GM08714 (cell line): ENCODE results near the gene SUV39H2.

Experiments
- H3K4me3 ChIP-seq: fragments of 200-500 bp; sonication (Bioruptor generic); 2 replicates; pipeline ENCODE4 v1.5.1; 2014; ENCODE audit warnings: mild to moderate bottlenecking, low read length, inconsistent platforms
- ZNF274 ChIP-seq: IDR thresholded peaks from 2 replicates; pipeline ENCODE4 v1.6.1; 2012; ENCODE audit warnings: mild to moderate bottlenecking, low read depth, low read length

Gene SUV39H2, protein sequence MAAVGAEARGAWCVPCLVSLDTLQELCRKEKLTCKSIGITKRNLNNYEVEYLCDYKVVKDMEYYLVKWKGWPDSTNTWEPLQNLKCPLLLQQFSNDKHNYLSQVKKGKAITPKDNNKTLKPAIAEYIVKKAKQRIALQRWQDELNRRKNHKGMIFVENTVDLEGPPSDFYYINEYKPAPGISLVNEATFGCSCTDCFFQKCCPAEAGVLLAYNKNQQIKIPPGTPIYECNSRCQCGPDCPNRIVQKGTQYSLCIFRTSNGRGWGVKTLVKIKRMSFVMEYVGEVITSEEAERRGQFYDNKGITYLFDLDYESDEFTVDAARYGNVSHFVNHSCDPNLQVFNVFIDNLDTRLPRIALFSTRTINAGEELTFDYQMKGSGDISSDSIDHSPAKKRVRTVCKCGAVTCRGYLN

DNA sequence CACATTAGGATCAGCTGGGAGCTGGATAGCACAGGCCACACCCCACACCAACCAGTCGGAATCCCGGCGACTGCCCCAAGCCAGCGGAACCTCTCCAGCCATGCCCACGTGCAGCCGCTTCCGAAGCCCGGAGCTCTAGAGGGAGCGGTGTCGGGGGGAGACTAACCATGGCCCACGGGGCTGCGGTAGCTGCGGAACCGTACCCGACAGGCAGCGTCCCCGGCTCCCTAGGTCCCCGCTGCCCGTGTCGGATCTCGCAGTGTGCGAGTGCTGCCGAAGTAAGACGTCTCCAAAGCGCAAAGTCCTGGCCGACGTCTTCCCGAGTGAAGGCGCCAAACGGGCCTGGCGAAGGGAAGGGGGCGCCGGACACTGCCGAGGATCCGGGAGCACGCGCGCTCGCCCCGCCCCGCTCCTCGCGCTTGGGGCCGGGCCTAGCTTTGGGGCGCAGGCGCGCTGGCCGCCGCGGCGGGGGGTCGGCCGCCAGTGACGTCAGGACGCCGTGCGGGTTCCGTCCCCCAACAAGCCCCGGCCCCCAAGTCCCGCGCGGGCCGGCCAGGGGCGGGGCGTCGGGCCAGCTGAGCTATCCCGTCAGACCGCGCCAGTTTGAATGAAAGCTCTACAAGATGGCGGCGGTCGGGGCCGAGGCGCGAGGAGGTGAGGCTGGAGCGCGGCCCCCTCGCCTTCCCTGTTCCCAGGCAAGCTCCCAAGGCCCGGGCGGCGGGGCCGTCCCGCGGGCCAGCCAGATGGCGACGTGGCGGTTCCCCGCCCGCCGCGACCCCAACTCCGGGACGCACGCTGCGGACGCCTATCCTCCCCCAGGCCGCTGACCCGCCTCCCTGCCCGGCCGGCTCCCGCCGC lies at the start of gene SUV39H2:
Gene SUV39H2 (plus strand): TSS at position 601 of the 858 bp plus-strand sequence. CDS start 23 bp downstream, at position 624.
- TF ChIP-seq ZNF274, result no peak
- peak within 1 kb of the TSS; percentile 80 for H3K4me3 ChIP-seq

DNA sequence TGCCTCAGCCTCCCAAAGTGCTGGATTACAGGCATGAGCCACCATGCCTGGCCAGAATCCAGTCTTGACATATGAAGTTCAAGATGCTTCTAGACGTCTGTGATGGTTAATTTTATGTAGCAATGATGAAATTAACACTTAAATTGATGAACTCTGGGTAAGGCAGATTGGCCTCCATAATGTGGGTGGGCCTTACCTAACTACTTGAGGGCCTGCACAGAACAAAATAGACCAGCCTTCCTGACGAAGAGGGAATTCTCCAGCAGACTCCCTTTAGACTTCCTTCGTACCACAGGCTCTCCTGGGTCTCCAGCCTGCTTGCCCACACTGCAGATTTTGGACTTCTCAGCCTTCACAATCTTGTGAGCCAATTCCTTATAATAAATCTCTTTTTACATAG lies 45.6 kb upstream of the SUV39H2 start:
- no peak overlapping the region for H3K4me3 ChIP-seq
- no peak for TF ChIP-seq ZNF274

DNA sequence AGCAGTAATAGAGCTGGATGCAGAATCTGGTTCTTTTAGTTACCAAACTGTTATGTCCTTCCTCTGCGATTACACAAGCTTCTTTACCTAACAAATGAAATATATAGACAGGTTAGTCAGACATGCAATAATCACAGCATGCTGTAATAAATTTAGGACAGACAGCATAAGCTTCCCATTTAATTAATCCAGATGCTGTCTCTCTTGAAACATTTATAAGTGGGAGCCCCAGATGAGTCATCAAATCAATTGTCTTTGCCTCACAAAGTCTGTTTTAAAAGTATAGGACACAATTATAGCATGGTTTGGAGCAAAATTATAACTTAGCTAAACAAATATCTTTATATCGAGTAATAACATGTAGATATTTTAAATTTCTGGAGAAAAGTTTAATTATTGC lies 42.5 kb upstream of the SUV39H2 start:
- TF ChIP-seq ZNF274, result no peak
- no peak overlapping the region for H3K4me3 ChIP-seq

DNA sequence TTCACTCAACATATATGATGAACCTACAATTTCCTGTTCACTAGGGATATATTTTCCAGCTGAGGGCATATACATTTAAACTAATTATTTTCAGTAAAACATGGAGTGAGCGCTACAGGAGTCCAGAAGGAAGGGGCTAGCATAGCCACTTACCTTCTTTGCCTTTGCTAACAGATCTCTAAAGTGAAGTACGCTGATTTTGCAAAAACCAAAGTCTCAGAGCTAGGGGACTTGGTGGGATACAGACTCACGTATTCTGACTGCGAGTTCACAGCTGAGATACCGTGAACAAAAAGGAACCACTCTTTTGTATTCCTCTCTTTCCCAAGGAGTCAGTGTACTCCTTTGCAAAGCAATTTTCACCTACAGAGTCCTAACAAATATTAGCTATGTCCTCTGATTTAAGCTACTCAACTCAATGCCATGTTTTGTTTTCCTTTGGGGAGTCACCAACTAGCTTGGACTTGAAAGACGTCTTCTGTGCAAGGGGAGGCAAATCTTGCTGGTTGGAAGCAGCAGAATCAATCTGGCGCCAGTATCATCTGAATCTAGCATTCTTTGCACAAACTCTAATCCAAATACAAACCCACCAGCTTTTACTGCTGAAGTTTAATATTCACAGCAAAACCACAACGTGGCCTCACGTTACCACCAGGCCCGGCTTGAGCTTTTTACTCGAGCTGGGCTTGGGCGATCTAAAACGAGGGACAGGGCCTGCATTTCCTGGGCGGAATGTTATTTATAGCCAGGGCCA lies 41.5 kb upstream of the SUV39H2 start:
- no peak for TF ChIP-seq ZNF274
- H3K4me3 ChIP-seq, result peak overlapping the region; percentile 75

DNA sequence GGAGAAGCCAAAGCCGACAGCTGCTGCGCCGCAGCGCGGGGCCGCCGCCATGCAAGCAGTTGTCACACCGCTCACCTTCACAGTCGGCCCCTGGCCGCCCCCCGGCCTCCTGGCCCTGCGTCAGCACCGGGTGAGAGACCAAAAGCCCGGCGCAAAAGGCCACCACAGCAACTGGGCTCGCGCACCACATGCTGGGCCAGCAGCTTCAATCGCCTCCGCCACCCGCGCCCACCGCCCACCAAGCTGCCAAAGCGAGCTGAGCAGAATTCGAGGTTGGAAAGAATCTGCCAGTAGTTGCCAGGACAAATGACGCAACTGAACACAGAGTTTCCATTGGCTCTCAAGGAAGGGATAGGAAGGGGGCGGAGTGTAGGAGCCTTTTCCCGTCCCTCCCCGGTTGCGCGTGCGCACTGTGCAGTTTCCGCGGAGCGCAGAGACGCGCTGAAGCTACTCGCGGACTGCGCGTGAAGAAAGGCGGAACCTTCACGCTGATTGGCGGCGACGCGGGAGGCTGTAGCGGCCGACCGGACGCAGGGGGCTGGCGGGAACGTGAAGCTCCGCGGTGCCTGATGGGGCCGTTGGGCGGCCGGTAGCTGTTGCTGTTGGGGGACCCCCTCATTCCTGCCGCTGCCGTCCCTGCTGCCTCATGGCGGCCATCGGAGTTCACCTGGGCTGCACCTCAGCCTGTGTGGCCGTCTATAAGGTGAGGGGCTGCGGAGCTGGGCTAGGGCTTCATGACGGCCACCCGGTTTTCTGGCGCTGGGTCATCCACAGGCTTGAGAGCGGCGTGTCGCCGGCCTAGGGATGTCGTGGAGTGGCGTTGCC lies 40.7 kb upstream of the SUV39H2 start, which contains the start of the genes CDNF, HSPA14 and MSANTD7:
Gene CDNF (minus strand): TSS at position 281 of the 825 bp plus-strand sequence. CDS start 91 bp downstream, at position 190.
Gene HSPA14 (plus strand): TSS at position 550 of the 825 bp plus-strand sequence. CDS start 97 bp downstream, at position 647.
Gene MSANTD7 (plus strand): TSS at position 550 of the 825 bp plus-strand sequence. CDS start 3,979 bp downstream, outside the sequence.
- TF ChIP-seq ZNF274, result no peak
- H3K4me3 ChIP-seq, result peak within 1 kb of the TSS; percentile 86

DNA sequence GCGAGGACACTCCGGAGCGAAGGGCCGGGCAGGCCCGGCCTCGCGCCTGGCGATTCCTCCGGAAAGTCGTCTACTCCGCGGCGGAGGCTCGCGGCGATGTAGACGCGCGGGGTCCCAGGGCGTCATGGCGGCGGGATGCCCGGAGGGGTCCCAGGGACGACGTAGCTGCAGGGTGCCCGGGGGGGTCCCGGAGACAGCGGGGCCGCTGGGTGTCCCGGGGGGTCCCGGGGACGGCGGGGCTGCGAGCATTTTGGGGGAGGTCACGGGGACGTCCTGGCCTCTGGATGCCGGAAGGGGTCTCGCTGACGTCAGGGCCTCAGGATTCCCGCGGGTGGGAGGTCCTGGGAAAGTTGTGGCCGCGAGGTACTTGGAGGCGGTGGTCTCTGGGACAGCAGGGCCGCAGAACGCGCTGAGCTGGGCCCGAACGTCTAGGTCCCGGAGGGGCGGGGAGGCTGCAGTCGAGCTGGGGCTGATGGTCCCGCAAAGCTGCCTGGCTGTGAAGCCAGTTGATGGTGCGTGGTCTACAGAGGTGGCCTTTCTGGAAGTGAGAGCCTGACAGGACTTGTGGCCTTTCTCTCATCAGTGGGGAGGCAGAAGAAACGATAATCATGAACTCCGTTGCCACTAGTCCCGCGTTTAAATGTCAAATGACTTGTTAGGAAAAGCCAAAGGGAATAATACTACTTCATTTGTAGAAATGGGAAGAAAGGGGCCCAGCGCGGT lies 39.9 kb upstream of the SUV39H2 start:
- TF ChIP-seq ZNF274, result no peak

DNA sequence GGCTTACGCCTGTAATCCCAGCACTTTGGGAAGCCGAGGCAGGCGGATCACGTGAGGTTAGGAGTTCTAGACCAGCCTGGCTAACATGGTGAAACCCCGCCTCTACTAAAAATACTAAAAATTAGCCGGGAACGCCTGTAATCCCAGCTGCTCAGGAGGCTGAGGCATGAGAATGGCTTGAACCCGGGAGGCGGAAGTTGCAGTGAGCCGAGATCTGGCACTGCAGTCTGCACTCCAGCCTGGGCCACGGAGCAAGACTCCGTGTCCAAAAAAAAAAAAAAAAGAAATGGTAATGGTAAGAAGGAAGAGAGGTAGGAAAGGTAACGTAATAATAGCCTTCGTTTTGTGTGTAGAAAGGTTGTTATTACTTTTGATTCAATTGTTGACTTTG lies 39.4 kb upstream of the SUV39H2 start:
- peak overlapping the region; percentile 86 for H3K4me3 ChIP-seq
- TF ChIP-seq ZNF274, result no peak

More for the DNA sequence above, 39.9 kb upstream of the SUV39H2 start:
- peak overlapping the region; percentile 86 for H3K4me3 ChIP-seq

DNA sequence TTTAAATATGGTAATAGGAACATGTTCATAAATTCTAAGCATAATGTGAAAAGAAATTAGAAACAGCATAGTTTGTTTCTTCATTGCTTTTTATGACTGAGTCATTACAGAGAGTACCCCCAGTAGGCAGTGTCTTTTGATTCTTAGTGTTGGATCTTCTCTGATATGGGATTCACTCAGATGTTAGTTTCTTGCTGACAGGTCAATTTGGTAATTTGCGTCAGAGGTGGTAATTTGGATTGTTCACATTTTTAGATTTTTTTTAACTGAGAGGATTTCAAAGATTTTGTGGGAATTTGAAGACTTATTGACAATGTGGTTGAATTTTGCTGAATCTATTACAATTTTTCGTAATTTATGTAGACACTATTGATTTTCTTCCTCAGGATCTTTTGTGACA lies 38.5 kb upstream of the SUV39H2 start:
- no peak overlapping the region for H3K4me3 ChIP-seq
- TF ChIP-seq ZNF274, result no peak

DNA sequence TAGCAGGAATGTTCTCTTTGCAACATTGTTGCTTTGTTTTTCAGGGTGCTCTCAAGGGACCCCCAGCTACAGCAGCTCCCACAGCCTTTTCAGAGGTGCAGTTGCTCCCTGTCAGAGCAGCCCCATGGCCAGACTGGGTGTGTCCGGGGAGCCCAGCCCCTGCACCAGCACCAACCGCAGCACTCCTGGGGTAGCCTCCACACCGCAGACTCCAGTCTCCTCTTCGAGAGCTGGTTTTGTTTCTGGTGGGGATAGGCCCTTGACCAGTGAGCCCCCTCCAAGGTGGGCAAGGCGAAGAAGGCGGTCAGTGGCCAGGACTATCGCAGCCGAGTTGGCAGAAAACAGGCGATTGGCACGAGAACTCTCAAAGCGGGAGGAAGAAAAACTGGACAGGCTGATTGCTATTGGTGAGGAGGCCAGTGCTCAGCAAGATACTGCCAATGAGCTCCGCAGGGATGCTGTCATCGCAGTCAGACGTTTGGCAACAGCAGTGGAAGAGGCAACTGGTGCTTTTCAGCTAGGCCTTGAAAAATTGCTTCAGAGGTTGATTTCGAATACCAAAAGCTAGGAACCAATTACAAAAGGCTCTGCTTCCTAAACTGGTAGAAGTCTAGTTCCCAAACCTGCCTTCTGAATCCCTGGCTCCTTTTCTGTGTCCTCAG lies 35.2 kb upstream of the SUV39H2 start:
- H3K4me3 ChIP-seq, result no peak overlapping the region
- TF ChIP-seq ZNF274, result no peak

DNA sequence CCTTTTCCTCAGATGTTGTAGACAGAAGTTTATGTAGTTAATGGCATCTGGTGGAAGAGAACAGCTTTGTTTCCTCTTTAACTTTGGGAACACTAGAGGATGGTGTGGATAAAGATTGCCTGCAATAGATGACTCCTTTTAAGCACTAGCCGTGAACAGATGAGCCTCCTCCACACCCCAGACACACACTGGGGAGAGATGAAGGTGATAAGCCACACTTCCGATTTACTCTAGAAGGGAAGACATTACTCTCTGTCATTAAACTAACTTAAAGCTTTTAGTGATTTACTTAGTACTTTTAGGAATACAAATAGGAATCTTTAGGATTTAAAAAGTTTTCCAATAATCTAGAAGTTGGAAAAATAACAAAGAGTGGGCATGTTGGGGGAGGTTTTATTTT lies 33.7 kb upstream of the SUV39H2 start:
- no peak for TF ChIP-seq ZNF274
- no peak overlapping the region for H3K4me3 ChIP-seq

DNA sequence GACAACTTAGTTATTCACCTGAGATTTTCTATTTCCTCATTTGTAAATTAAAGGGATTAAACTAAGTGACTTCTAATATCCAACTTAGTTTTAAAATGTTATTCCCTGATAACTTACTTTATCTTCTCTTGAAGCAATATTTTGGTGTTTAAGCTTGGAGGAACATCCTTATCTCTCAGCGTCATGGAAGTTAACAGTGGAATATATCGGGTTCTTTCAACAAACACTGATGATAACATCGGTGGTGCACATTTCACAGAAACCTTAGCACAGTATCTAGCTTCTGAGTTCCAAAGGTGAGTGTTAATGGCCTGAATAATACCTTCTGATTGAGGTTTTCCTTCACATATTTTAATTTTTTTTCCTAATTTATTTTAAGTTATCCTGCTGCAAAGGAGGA lies 26.4 kb upstream of the SUV39H2 start:
- no peak overlapping the region for H3K4me3 ChIP-seq
- no peak for TF ChIP-seq ZNF274

DNA sequence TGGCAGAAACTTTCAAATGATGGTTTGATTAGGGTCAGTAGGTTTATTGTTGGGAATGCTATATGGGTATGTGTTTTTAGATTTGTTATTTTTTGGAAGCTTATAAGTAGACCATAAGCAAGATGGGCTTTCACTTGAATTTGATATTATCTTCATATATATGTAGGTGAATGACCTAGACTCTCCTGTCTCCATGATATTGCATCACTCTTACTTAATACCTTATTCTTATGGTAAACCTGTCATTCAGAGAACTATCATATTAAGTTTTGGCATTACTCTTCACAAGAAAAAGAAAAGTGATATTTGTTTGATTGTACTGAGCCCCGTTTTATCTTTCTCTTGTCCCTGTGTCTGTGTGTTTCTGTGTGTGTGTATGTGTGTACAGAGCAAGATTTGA lies 23.2 kb upstream of the SUV39H2 start:
- no peak for TF ChIP-seq ZNF274
- no peak overlapping the region for H3K4me3 ChIP-seq
